Smooth muscle cell (in vitro differentiated cells): ENCODE data around the gene GALNTL6. TPM values are rescaled to one million over a fixed set of nuclear protein-coding genes. Genes with fewer than 3 reads are reported as not detected.

Source experiments
- DNase-seq: peaks from one replicate; lab custom pipeline; 2025; ENCODE audit not compliant: unreplicated experiment; lab: John Stamatoyannopoulos, UW
- H2AFZ ChIP-seq: fragments of 200-600 bp; sonication (generic); 2 replicates; pipeline ENCODE4 v1.6.0; 2016; ENCODE audit warnings: antibody characterized with exemption, low read depth, mild to moderate bottlenecking
- H3F3A ChIP-seq: fragments of 200-600 bp; sonication (generic); 2 replicates; pipeline ENCODE4 v1.6.0; 2017; ENCODE audit warnings: antibody characterized with exemption, low read depth
- H3K27ac ChIP-seq: fragments of 200-600 bp; sonication (generic); 2 replicates; pipeline ENCODE4 v1.5.1; 2016; ENCODE audit warnings: low read depth, mild to moderate bottlenecking
- H3K27me3 ChIP-seq: fragments of 200-600 bp; sonication (generic); 2 replicates; pipeline ENCODE4 v1.6.1; 2016; ENCODE audit warnings: low read depth, mild to moderate bottlenecking
- H3K36me3 ChIP-seq: fragments of 200-600 bp; sonication (generic); 2 replicates; pipeline ENCODE4 v1.5.1; 2016; ENCODE audit warnings: low read depth
- H3K4me1 ChIP-seq: fragments of 200-600 bp; sonication (generic); 2 replicates; pipeline ENCODE4 v1.5.1; 2016; ENCODE audit warnings: low read depth
- H3K4me2 ChIP-seq: fragments of 200-600 bp; sonication (generic); 2 replicates; pipeline ENCODE4 v1.6.0; 2016; ENCODE audit warnings: mild to moderate bottlenecking
- H3K4me3 ChIP-seq: fragments of 200-600 bp; sonication (generic); 2 replicates; pipeline ENCODE4 v1.5.1; 2016; ENCODE audit warnings: mild to moderate bottlenecking
- H3K79me2 ChIP-seq: fragments of 200-600 bp; sonication (generic); 2 replicates; pipeline ENCODE4 v1.6.0; 2016; ENCODE audit warnings: low read depth, mild to moderate bottlenecking
- H3K9ac ChIP-seq: fragments of 200-600 bp; sonication (generic); 2 replicates; pipeline ENCODE4 v1.6.0; 2016; ENCODE audit warnings: low read depth
- H3K9me3 ChIP-seq: fragments of 200-600 bp; sonication (generic); replicated peaks from 2 replicates; pipeline ENCODE4 v1.5.1; 2016; ENCODE audit warnings: low read depth
- H4K20me1 ChIP-seq: fragments of 200-600 bp; sonication (generic); 2 replicates; pipeline ENCODE4 v1.6.0; 2016; ENCODE audit warnings: low read depth
- WGBS: methylation state at CpG from one replicate; pipeline ENCODE4 v1.1.7; 2016; ENCODE audit warnings: low lambda C conversion rate; 5-methylcytosine and 5-hydroxymethylcytosine counted together
- polyA plus RNA-seq: library from polyadenylated mRNA; unstranded; fragments of >200 nt; fragmentation: Nextera tagmentation; extraction: Ambion mirVana; gene quantifications from 2 replicates; pipeline ENCODE4 v1.2.1, GENCODE V29; 2016
- total RNA-seq: library from RNA; depleted of rRNA; stranded (reverse); fragments of >200 nt; gene quantifications from 2 replicates; pipeline ENCODE4 v1.2.3, GENCODE V29; 2014
- TF ChIP-seq, protein P1 (sequence below): fragments of 200-600 bp; sonication (generic); IDR thresholded peaks from 2 replicates; pipeline ENCODE4 v1.5.1; 2017; ENCODE audit warnings: borderline replicate concordance, mild to moderate bottlenecking, antibody characterized with exemption; ENCODE audit not compliant: insufficient read depth, poor library complexity, severe bottlenecking

GALNTL6 gene
- total and polyA plus RNA-seq, 2 experiments from 2014 or later, result 0.18 to 1.3 TPM

DNA sequence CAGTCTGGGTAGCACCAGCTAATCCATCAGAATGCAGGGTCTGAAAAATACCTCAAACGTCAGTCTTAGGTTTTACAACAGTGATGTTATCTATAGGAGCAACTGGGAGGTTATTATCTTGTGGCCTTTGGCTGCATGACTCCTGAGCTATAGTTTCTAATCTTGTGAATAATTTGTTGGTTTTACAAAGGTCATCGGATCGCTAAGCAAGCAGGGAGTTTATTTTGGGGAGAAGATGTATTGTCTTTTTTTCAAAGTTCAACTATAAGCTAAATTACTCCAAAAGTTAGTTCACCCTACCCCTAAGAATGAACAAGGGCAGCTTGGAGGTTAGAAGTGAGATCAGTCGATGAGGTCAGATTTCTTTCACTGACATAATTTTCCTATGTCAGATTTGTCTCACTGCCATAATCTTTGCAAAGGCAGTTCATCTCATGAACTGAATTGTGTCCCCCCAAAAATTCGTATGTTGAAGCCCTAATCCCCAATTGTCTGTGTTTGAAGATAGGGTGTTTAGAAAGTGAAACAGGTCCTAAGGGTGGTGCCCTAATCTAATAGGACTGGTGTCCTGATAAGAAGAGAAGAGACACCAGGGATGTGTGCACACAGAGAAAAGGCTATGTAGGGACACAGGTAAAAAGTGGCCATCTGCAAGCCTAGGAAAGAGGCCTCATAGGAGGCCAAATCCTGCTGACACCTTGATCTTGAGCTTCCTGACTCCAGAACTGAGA lies 1179.6 kb downstream of the GALNTL6 start:
- Histone ChIP-seq H2AFZ (no peak overlapping the region), H3K9ac (no peak overlapping the region), H3F3A (no peaks in the 10 kb centered on the region), H3K79me2 (no peaks in the 10 kb centered on the region), H3K4me2 (no peak overlapping the region), H3K27ac (no peak overlapping the region), H3K4me3 (no peak overlapping the region), H4K20me1 (no peaks in the 10 kb centered on the region), H3K9me3 (no peaks in the 10 kb centered on the region), H3K4me1 (no peaks in the 10 kb centered on the region), H3K27me3 (no peaks in the 10 kb centered on the region), H3K36me3 (no peaks in the 10 kb centered on the region)
- TF ChIP-seq, protein P1, sequence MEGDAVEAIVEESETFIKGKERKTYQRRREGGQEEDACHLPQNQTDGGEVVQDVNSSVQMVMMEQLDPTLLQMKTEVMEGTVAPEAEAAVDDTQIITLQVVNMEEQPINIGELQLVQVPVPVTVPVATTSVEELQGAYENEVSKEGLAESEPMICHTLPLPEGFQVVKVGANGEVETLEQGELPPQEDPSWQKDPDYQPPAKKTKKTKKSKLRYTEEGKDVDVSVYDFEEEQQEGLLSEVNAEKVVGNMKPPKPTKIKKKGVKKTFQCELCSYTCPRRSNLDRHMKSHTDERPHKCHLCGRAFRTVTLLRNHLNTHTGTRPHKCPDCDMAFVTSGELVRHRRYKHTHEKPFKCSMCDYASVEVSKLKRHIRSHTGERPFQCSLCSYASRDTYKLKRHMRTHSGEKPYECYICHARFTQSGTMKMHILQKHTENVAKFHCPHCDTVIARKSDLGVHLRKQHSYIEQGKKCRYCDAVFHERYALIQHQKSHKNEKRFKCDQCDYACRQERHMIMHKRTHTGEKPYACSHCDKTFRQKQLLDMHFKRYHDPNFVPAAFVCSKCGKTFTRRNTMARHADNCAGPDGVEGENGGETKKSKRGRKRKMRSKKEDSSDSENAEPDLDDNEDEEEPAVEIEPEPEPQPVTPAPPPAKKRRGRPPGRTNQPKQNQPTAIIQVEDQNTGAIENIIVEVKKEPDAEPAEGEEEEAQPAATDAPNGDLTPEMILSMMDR, result no peak
- WGBS, result 55% methylated on average over 5 of the region's 5 CpGs
- no peak for DNase-seq

DNA sequence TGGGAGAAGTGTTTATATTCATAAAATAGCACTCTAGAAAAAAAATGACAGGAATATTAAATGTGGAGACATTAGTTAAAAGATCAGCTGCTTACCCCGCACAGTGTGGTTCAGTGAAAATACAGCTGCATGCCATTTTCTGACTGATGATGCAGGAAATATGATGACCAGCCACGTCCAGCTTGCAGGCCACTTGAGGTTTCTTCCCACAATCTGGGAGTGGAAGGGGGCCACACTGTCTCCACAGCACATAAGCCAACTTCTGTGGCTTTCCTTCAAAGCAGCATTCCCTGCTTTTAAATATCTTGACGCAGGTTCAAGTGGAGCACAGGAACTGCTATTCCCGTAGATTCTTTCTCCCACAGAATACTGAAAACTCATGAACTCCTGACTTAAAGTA lies 1182.0 kb downstream of the GALNTL6 start:
- Histone ChIP-seq H3K36me3 (no peaks in the 10 kb centered on the region), H3K9me3 (no peaks in the 10 kb centered on the region), H3K27ac (peak overlapping the region; percentile 80), H3K4me3 (no peak overlapping the region), H3K4me1 (peaks cover 5% of the 10 kb centered on the region), H4K20me1 (no peaks in the 10 kb centered on the region), H3F3A (no peaks in the 10 kb centered on the region), H3K4me2 (no peak overlapping the region), H3K79me2 (no peaks in the 10 kb centered on the region), H3K9ac (no peak overlapping the region), H3K27me3 (no peaks in the 10 kb centered on the region), H2AFZ (peak overlapping the region; percentile 52)
- DNase-seq, result no peak
- TF ChIP-seq, protein P1, result no peak
- 60% methylated on average over 4 of the region's 4 CpGs for WGBS

DNA sequence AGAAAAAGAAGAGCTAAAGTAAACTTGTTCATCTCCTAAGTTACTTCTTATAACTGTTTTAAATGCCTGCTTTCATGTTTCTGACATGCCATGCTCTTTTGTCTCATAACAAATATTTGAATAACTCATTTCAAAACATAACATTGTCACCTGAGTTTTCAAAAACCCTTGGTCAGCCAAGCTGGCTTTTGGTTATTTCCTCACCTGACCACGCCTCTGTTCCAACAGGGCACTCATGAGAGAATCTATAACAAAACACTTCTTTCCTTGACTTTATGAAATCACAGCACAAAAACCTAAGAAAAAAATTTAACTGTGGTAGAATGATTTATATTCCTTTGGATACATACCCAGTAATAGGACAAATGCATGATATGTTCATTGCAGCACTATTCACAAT lies 1182.5 kb downstream of the GALNTL6 start:
- H3K79me2 ChIP-seq, result no peaks in the 10 kb centered on the region
- WGBS, result 97% methylated on average over 1 of the region's 1 CpG
- H3K36me3 ChIP-seq, result no peaks in the 10 kb centered on the region
- H3K27me3 ChIP-seq, result no peaks in the 10 kb centered on the region
- DNase-seq, result no peak
- no peaks in the 10 kb centered on the region for H3K9me3 ChIP-seq
- H3K4me3 ChIP-seq, result no peak overlapping the region
- H3K27ac ChIP-seq, result peak overlapping the region; percentile 80
- TF ChIP-seq, protein P1, result no peak
- H4K20me1 ChIP-seq, result no peaks in the 10 kb centered on the region
- no peak overlapping the region for H2AFZ ChIP-seq
- H3F3A ChIP-seq, result no peaks in the 10 kb centered on the region
- H3K4me2 ChIP-seq, result no peak overlapping the region
- no peak overlapping the region for H3K9ac ChIP-seq
- peaks cover 5% of the 10 kb centered on the region for H3K4me1 ChIP-seq
